GM12873 (cell line): ENCODE results near the gene VSTM4.

Source experiments
- TF ChIP-seq, protein P1 (sequence below): IDR thresholded peaks from 2 replicates; pipeline ENCODE4 v1.5.1; 2012; ENCODE audit warnings: low read depth, mild to moderate bottlenecking, moderate library complexity, low read length, control low read depth; ENCODE audit not compliant: insufficient read depth; ENCODE audit errors: missing control alignments

Gene VSTM4

DNA sequence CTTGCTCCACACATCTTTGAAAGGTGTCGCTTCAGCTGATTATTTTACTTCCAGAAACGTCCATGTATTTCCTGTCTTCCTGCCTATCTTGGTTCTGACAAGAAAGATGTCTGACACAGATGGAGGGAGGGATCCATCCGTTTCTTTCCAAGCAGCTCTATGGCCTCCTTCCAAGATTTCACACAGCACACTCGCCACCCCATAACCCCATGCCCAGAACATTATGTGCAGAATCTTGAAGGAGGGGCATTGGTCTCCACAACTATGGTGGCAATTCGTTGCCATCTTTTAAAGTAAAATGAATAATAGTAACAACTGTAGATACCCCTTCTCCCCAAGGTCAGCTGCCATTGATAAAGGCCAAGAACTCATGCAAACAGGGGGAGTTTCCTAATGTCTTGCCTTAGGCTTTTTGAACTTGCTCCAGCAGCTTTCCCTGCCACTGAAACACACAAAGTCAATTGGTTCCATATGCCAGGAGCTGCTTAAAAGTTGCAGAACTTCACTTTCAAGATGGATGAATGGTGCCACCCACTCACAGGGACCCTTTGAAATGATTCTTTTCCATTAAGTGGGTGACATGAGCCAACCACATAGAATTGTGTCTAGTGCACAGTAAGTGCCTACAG, 60.0 kb downstream of the VSTM4 start:
- TF ChIP-seq, protein P1, sequence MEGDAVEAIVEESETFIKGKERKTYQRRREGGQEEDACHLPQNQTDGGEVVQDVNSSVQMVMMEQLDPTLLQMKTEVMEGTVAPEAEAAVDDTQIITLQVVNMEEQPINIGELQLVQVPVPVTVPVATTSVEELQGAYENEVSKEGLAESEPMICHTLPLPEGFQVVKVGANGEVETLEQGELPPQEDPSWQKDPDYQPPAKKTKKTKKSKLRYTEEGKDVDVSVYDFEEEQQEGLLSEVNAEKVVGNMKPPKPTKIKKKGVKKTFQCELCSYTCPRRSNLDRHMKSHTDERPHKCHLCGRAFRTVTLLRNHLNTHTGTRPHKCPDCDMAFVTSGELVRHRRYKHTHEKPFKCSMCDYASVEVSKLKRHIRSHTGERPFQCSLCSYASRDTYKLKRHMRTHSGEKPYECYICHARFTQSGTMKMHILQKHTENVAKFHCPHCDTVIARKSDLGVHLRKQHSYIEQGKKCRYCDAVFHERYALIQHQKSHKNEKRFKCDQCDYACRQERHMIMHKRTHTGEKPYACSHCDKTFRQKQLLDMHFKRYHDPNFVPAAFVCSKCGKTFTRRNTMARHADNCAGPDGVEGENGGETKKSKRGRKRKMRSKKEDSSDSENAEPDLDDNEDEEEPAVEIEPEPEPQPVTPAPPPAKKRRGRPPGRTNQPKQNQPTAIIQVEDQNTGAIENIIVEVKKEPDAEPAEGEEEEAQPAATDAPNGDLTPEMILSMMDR: no peak

GRCh38 chr10:49054753-49055152, 60.6 kb downstream of the VSTM4 start:
- TF ChIP-seq, protein P1: no peak

GRCh38 chr10:49053998-49054692, 61.2 kb downstream of the VSTM4 start:
- TF ChIP-seq, protein P1: no peak

GRCh38 chr10:49053053-49053997, 62.0 kb downstream of the VSTM4 start:
- TF ChIP-seq, protein P1: no peak

- TF ChIP-seq, protein P1: no peak
Measured at GRCh38 chr10:49052069-49052468, 63.3 kb downstream of the VSTM4 start.

DNA sequence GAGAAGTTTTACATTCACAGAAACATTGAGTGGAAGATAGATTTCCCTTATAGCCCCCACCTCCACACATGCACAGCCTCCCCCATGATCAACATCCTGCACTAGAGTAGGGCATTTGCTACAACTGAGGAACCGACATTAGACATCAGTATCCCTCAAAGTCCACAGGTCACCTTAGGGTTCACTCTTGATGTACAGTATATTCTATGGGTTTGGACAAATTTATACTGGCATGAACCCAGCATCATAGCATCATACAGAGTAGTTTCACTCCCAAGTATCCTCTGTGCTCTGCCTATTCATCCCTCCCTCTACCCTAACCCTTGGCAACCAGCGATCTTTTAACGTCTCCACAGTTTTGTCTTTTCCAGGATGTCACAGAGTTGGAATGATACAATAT, 64.4 kb downstream of the VSTM4 start:
- TF ChIP-seq, protein P1: no peak

DNA sequence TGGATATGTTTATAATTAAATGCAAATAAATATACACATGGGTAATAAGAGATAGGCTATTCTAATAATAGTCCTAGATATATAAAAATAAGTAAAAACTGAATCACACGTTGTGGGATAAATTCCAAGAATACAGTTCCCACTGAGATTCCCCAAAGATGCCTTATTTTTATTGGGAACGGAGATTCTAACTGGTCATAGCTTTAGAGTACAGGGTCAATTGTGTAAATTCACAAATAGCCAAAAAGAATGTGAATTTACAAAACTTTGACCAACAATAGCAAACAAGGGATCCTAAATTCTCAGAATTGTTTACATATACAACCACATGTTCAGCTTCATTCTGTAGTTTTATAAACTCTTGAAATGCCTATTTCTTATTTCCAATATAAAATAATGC, 65.0 kb downstream of the VSTM4 start:
- TF ChIP-seq, protein P1: no peak
